Muscle layer of duodenum (tissue), 2 donors: Measurements from ENCODE around the gene LMBR1L.
"Not testable (repeated sequence)": the region's sequence is repeated elsewhere in the genome, so short reads cannot be mapped to it uniquely, and the experiment has no call there.

Experiments used
- H3K27ac ChIP-seq: one replicate; pipeline ENCODE4 v1.7.0; 2013; ENCODE audit warnings: mild to moderate bottlenecking, low read length
- H3K27me3 ChIP-seq: one replicate; pipeline ENCODE4 v1.7.0; 2013; ENCODE audit warnings: low read depth, mild to moderate bottlenecking, control low read depth, low read length
- H3K36me3 ChIP-seq, 2 donors: one replicate each; pipeline ENCODE4 v1.7.0; 2013; ENCODE audit warnings: low read length in 2 of 2, control low read depth in 1 of 2, mild to moderate bottlenecking in 1 of 2; ENCODE audit not compliant: insufficient read depth in 2 of 2, control insufficient read depth in 1 of 2
- H3K4me1 ChIP-seq, 2 donors: one replicate each; pipeline ENCODE4 v1.7.0; 2013; ENCODE audit warnings: low read length in 2 of 2, mild to moderate bottlenecking in 2 of 2, control low read depth in 1 of 2, moderate library complexity in 1 of 2; ENCODE audit not compliant: insufficient read depth in 2 of 2, control insufficient read depth in 1 of 2
- H3K4me3 ChIP-seq, 2 donors: one replicate each; pipeline ENCODE4 v1.7.0; 2013; ENCODE audit warnings: low read length in 2 of 2, low read depth in 1 of 2, mild to moderate bottlenecking in 1 of 2
- H3K9me3 ChIP-seq, 2 donors: one replicate each; pipeline ENCODE4 v1.7.0; 2013; ENCODE audit warnings: low read length in 2 of 2, control low read depth in 1 of 2, mild to moderate bottlenecking in 1 of 2; ENCODE audit not compliant: control insufficient read depth in 1 of 2
- donor health status: healthy.

The LMBR1L gene

DNA sequence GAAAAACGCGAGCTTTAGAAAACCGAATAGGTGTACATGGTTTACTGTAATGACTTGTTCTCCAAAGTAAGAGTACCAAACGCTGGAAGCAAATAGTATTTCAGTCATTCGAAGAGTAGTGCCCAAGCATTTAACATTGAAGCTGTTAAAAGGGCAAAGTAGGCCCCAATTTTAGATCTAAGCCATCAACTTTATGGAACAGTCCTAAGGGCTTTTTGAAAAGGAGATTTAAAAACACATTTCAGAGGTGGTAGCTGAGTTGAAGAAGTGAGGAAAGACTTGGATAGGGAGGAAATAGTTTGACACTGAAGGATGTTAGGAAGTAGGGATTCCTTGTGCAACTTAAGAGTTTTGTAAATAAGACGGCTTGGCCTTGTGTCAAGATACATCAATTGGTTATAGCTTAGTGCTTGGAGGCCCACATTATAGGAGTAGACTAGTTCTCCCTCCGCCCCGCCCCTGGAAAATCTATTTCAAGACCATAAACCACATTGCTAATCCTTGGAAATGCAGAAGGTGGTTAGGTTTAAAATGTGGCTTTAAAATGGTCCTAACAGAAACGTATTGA lies 21.3 kb upstream of the LMBR1L start:
- H3K27me3 ChIP-seq, result no peaks in the 10 kb centered on the region
- H3K4me1 ChIP-seq, result peaks cover 0 to 25% of the 10 kb centered on the region in 2 donors
- H3K36me3 ChIP-seq, result peaks cover 22 to 29% of the 10 kb centered on the region in 2 donors
- no peaks in the 10 kb centered on the region for H3K9me3 ChIP-seq
- peak overlapping the region; percentile 48 to 96 for H3K4me3 ChIP-seq
- peak overlapping the region; percentile 66 for H3K27ac ChIP-seq

DNA sequence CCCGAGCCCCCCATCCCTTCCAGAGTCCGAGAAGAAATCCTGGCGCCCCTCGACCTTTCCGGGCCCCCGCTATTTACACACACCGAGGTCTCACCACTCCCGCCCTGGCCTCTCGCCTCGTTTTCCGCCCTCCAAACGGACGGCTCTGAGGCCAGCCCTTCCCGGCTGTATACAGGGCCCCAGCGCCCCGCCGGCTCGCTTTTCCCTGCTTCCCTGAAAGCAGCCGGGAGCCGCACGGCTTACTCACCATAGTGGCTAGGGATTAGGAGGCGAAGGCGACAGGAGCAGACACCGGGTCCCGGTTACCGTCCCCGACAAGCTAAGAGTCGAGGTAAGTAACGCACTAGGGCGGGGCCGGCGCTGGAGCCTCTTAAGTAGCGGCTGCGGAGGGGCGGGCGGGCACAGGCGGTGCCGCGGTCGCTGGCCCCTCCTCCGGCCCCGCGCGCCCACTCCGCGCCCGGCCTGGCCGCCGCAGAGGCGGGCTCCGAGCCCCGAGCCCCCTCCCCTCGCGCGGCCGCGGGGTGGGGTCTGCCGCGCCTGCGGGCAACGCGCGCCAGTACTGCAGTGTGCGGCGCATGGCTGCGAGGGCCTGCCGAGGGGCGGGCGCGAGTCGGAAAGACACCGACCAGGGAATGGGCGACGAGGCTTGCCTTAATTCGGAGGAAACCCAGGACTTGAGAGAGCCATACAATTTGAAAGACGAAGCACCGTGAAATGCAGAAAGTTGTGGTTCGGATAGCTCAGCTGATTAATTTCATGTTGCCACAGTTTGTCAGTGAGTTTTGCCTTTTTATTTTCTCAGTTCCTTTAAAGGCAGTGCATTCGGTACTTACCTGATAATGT lies 20.6 kb upstream of the LMBR1L start, which contains the start of gene TUBA1B:
Gene TUBA1B, minus strand, starts transcription at position 345 of the 843 bp plus-strand sequence. Its CDS starts 95 bp downstream, at position 250.
- no peaks in the 10 kb centered on the region for H3K27me3 ChIP-seq
- H3K36me3 ChIP-seq, result peaks cover 22 to 32% of the 10 kb centered on the region in 2 donors
- H3K9me3 ChIP-seq, result no peaks in the 10 kb centered on the region
- H3K4me1 ChIP-seq, result peaks cover 0 to 25% of the 10 kb centered on the region in 2 donors
- H3K4me3 ChIP-seq, result peak within 1 kb of the TSS; percentile 96 to 100
- peak within 1 kb of the TSS; percentile 98 for H3K27ac ChIP-seq

DNA sequence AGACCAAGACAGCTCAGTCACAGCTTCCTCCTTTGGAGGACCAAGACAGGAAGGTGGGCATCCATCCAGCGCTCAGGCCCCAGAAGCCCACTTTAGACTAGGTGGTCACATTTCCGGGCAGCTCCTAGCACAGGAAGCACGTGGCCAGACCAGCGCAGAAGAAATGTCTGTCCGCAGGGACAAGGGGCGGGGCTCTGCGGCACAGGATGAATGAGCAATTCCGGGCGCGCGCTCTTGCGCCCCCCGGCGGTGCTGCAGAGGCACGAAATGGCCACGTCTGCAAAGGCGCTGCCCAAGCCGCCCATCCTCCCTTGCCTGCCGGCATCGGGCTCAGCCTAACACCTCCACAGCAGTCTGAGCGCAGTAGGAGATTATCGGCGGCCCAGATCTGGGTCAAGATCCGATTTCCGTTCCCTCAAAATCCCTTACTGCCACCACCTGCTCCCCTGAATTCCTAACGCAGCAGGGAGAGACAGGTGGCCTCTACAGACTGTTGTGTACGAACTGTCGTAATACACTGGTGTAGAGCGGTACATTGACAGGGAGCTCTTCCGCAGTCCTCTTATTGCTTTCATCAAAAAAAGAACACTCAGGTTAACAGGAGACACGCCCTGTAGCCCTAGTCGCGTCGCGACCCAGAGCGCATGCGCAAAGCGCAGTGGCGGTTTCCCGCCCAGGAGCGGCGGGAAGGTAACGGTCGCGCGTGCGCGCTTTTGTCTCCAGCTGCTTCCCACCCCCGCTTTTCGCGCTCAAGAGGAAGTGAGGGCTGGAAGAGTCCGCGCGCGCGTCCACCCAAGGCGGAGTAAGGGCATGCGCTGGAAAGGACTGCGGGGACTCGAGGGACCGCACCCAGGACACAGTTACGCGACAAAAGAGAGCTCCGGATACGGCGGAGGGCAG lies 19.8 kb upstream of the LMBR1L start:
- Histone ChIP-seq H3K27ac (peak overlapping the region; percentile 98), H3K36me3 (peaks cover 22 to 32% of the 10 kb centered on the region in 2 donors), H3K9me3 (no peaks in the 10 kb centered on the region), H3K4me3 (peak overlapping the region; percentile 96 to 100), H3K27me3 (no peaks in the 10 kb centered on the region), H3K4me1 (peaks cover 0 to 25% of the 10 kb centered on the region in 2 donors)

GRCh38 chr12:49129332-49130150 lies 18.9 kb upstream of the LMBR1L start:
- Histone ChIP-seq H3K36me3 (peaks cover 22 to 32% of the 10 kb centered on the region in 2 donors), H3K27me3 (no peaks in the 10 kb centered on the region), H3K27ac (peak overlapping the region; percentile 98), H3K4me1 (peaks cover 0 to 25% of the 10 kb centered on the region in 2 donors), H3K9me3 (no peaks in the 10 kb centered on the region), H3K4me3 (peak overlapping the region; percentile 96 to 100)

GRCh38 chr12:49127971-49128370 lies 17.3 kb upstream of the LMBR1L start:
- Histone ChIP-seq H3K4me1 (peaks cover 0 to 23% of the 10 kb centered on the region in 2 donors), H3K36me3 (peaks cover 22 to 32% of the 10 kb centered on the region in 2 donors)
- H3K4me3 ChIP-seq, H3K27ac ChIP-seq, H3K27me3 ChIP-seq, H3K9me3 ChIP-seq: not testable (repeated sequence)

GRCh38 chr12:49126852-49127763 lies 16.5 kb upstream of the LMBR1L start:
- peaks cover 22 to 32% of the 10 kb centered on the region in 2 donors for H3K36me3 ChIP-seq
- peaks cover 0 to 17% of the 10 kb centered on the region in 2 donors for H3K4me1 ChIP-seq
- H3K27me3 ChIP-seq, result no peaks in the 10 kb centered on the region
- no peaks in the 10 kb centered on the region for H3K9me3 ChIP-seq
- no peak overlapping the region for H3K4me3 ChIP-seq
- no peak overlapping the region for H3K27ac ChIP-seq

DNA sequence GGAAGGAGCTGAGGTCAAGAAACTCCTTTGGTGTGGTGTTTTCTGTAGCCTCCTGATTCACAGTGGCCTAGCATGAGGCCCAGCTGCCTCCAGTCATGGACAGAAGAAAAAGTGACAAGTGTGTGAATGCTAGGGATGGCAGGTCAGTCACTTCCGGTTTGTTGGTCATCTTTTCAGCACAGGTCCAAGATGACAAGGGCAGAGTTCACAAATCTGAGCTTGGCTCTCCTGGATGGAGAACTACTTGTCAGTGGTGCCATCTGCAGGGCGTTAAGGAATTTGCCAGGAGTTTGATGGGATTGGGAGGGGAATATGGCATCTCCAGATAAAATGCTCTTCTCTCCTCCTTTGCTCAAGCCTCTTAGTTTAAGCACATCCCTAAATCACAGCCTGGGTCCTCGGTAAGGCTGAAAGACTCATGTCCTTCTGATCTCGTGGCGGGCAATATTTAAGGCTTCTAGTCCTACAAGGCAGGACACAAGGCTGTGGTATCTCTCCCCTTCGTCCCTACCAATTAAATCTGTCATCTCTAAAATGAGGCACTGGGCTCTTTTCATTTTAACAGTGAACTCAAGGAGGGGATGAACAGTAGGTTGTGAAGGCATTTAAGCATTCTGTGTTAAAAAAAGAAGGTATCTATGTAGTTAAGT lies 10.5 kb upstream of the LMBR1L start:
- H3K9me3 ChIP-seq, result no peaks in the 10 kb centered on the region
- no peak overlapping the region for H3K27ac ChIP-seq
- H3K27me3 ChIP-seq, result no peaks in the 10 kb centered on the region
- H3K4me3 ChIP-seq, result no peak overlapping the region
- H3K36me3 ChIP-seq, result no peaks in the 10 kb centered on the region
- H3K4me1 ChIP-seq, result no peaks in the 10 kb centered on the region

GRCh38 chr12:49111206-49111605 lies 559 bp upstream of the LMBR1L start:
- peak overlapping the region; percentile 90 for H3K27ac ChIP-seq

DNA sequence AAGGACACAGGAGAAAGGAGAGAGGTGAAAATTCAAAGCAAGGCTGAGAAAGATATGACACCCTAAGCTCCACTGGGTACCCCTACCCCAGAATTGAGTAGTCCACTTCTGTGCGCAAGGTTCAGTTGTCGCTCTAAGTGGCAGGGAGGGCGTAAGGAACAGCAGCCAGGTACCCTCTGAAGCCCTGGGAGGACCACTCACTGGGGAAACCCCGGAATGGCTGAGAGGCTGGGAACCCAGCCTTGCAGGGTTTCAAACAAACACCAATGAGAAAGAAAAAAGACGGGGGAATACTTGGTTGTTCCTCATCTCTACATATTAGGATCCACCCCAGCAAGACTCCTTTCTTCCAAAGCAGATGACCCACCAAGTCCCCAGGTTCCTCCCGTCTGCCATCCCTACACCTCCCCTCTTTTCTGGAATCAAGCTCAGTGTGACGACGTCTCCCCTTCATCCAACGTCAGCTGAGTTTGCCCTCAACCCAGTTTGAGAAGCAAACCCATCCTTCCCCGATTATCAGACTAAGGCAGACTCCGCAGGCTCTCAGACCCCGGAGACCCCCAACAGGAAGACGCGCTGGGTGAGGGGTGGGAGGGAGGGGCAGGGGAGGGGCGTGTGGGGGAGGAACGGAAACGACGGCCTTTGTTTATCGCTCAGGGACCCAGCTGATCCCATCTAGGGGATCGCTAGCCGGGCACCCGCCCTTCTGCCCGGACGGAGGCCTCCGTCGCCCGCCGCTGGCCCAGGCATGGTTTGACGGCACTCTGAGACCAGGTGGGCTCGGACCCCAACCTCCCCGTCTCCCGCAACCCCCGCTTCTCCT lies 795 bp downstream of the LMBR1L start:
- Histone ChIP-seq H3K36me3 (peaks cover 13 to 16% of the 10 kb centered on the region in 2 donors), H3K4me3 (peak overlapping the region; percentile 74 to 89), H3K27me3 (no peaks in the 10 kb centered on the region), H3K4me1 (peaks cover 16 to 41% of the 10 kb centered on the region in 2 donors), H3K9me3 (no peaks in the 10 kb centered on the region), H3K27ac (peak overlapping the region; percentile 90)

More at GRCh38 chr12:49111206-49111605, 559 bp upstream of the LMBR1L start:
- peaks cover 7 to 8% of the 10 kb centered on the region in 2 donors for H3K36me3 ChIP-seq
- H3K27me3 ChIP-seq, result no peaks in the 10 kb centered on the region
- peak overlapping the region; percentile 74 to 89 for H3K4me3 ChIP-seq
- H3K9me3 ChIP-seq, result no peaks in the 10 kb centered on the region
- H3K4me1 ChIP-seq, result peaks cover 5 to 28% of the 10 kb centered on the region in 2 donors
